Measurements from ENCODE around the gene SMAD1. TPM values are rescaled to one million over a fixed set of nuclear protein-coding genes. Genes with fewer than 3 reads are reported as not detected.

SMAD1 gene
- 13.4 and 23.5 TPM in 2 replicates for total RNA-seq (2014; rRNA removed; shearing (Covaris generic))

- DNase-seq (ENCODE audit: low spot score), result peak; percentile 61
Measured at GRCh38 chr4:145481164-145481941, at the start of gene SMAD1. SMAD1 (plus strand) TSS chr4:145481853; CDS start chr4:145514614, 32,761 bp downstream.

- no peak for DNase-seq (ENCODE audit: low spot score)
Measured at GRCh38 chr4:145433684-145434083, 48.0 kb upstream of the SMAD1 start.

GRCh38 chr4:145435646-145436045 lies 46.0 kb upstream of the SMAD1 start:
- DNase-seq (ENCODE audit: low spot score), result no peak

- no peak for DNase-seq (ENCODE audit: low spot score)
Measured at GRCh38 chr4:145436114-145436513, 45.5 kb upstream of the SMAD1 start.

- no peak for DNase-seq (ENCODE audit: low spot score)
Measured at GRCh38 chr4:145436796-145437195, 44.9 kb upstream of the SMAD1 start.

- DNase-seq (ENCODE audit: low spot score), result no peak
Measured at GRCh38 chr4:145437466-145437865, 44.2 kb upstream of the SMAD1 start.

GRCh38 chr4:145438298-145438697 lies 43.4 kb upstream of the SMAD1 start:
- DNase-seq (ENCODE audit: low spot score), result no peak

- DNase-seq (ENCODE audit: low spot score), result peak; percentile 2
Measured at GRCh38 chr4:145440292-145441007, 41.2 kb upstream of the SMAD1 start.

GRCh38 chr4:145446184-145446583 lies 35.5 kb upstream of the SMAD1 start:
- no peak for DNase-seq (ENCODE audit: low spot score)

- no peak for DNase-seq (ENCODE audit: low spot score)
Measured at GRCh38 chr4:145451895-145452294, 29.8 kb upstream of the SMAD1 start.

GRCh38 chr4:145452447-145453162 lies 29.0 kb upstream of the SMAD1 start:
- no peak for DNase-seq (ENCODE audit: low spot score)

- no peak for DNase-seq (ENCODE audit: low spot score)
Measured at GRCh38 chr4:145453163-145453520, 28.5 kb upstream of the SMAD1 start.

GRCh38 chr4:145473203-145473602 lies 8.4 kb upstream of the SMAD1 start:
- no peak for DNase-seq (ENCODE audit: low spot score)

GRCh38 chr4:145480257-145480656 lies 1.4 kb upstream of the SMAD1 start:
- no peak for DNase-seq (ENCODE audit: low spot score)

- DNase-seq (ENCODE audit: low spot score), result no peak
Measured at GRCh38 chr4:145481942-145482208, 222 bp downstream of the SMAD1 start.

GRCh38 chr4:145482209-145483037 lies 770 bp downstream of the SMAD1 start:
- DNase-seq (ENCODE audit: low spot score), result peak; percentile 38

- DNase-seq (ENCODE audit: low spot score), result no peak
Measured at GRCh38 chr4:145483514-145483913, 1.9 kb downstream of the SMAD1 start.

GRCh38 chr4:145484225-145484846 lies 2.7 kb downstream of the SMAD1 start:
- DNase-seq (ENCODE audit: low spot score), result no peak

- DNase-seq (ENCODE audit: low spot score), result no peak
Measured at GRCh38 chr4:145485120-145485519, 3.5 kb downstream of the SMAD1 start.

- no peak for DNase-seq (ENCODE audit: low spot score)
Measured at GRCh38 chr4:145486603-145487002, 5.0 kb downstream of the SMAD1 start.

GRCh38 chr4:145487631-145488030 lies 6.0 kb downstream of the SMAD1 start:
- DNase-seq (ENCODE audit: low spot score), result no peak
